Tibial artery (tissue), 4 donors: Measurements from ENCODE around the gene CCT2.

Source experiments
- DNase-seq, 2 donors: peaks; one replicate each; pipeline ENCODE4 v3.0.0-alpha.2; 2019
- H3K27ac ChIP-seq, 2 donors: fragments of 200-600 bp; sonication (generic) in 1 of 2; 1 replicate in 1 of 2; 2 replicates in 1 of 2; pipeline ENCODE4 v1.5.1; 2018 to 2019; ENCODE audit warnings: mild to moderate bottlenecking in 1 of 2
- H3K27me3 ChIP-seq, 2 donors: fragments of 200-600 bp; sonication (generic) in 1 of 2; one replicate each; pipeline versions ENCODE4 v1.5.1 to v1.6.0; 2016 to 2019
- H3K36me3 ChIP-seq, 3 donors: fragments of 200-600 bp; sonication (generic) in 2 of 3; one replicate each; pipeline ENCODE4 v1.5.1; 2016 to 2019; ENCODE audit warnings: mild to moderate bottlenecking in 2 of 3
- H3K4me1 ChIP-seq, 4 donors: fragments of 200-600 bp; sonication (generic) in 2 of 4; 1 replicate in 3 of 4; 2 replicates in 1 of 4; pipeline ENCODE4 v1.5.1; 2016 to 2019
- H3K4me3 ChIP-seq, 2 donors: fragments of 200-600 bp; sonication (generic) in 1 of 2; 1 replicate in 1 of 2; 2 replicates in 1 of 2; pipeline ENCODE4 v1.5.1; 2018 to 2019; ENCODE audit warnings: mild to moderate bottlenecking in 2 of 2
- H3K9me3 ChIP-seq, 3 donors: fragments of 200-600 bp; sonication (generic) in 1 of 3; one replicate each; pipeline ENCODE4 v1.5.1; 2016 to 2019
- intact Hi-C: fragments of 100-400 bp; cut with DNase I; formaldehyde crosslinking; loops from one replicate; pipeline ENCODE4 v1.15.0; 2023; ENCODE audit warnings: low total_unique reads
- TF ChIP-seq, protein P1 (sequence below), 2 experiments: fragments of 200-600 bp in 1 of 2; fragments of 450-650 bp in 1 of 2; IDR thresholded peaks; one replicate each; pipeline ENCODE4 v1.5.1; 2017 to 2019; ENCODE audit warnings: antibody characterized with exemption in 2 of 2, mild to moderate bottlenecking in 1 of 2, moderate library complexity in 1 of 2

The CCT2 gene

DNA sequence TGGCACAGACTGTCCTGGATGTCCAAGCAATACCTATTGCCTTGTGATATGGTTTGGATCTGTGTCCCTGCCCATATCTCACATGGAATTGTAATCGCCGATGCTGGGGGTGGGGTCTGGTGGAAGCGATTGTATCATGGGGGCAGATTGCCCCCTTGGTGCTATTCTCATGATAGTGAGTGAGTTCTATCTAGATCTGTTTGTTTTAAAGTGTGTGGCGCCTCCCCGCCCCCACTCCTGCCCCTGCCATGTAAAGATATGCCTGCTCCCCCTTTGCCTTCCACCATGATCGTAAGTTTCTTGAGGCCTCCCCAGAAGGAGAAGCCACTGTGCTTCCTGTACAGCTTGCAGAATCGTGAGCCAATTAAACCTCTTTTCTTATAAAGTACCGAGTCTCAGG, 42.2 kb downstream of the CCT2 start:
- Histone ChIP-seq H3K36me3 (no peaks in the 10 kb centered on the region), H3K27me3 (no peaks in the 10 kb centered on the region), H3K9me3 (no peaks in the 10 kb centered on the region), H3K4me1 (no peaks in the 10 kb centered on the region), H3K27ac (no peak overlapping the region), H3K4me3 (no peak overlapping the region)
- intact Hi-C loops = no loop called here
- TF ChIP-seq, protein P1, sequence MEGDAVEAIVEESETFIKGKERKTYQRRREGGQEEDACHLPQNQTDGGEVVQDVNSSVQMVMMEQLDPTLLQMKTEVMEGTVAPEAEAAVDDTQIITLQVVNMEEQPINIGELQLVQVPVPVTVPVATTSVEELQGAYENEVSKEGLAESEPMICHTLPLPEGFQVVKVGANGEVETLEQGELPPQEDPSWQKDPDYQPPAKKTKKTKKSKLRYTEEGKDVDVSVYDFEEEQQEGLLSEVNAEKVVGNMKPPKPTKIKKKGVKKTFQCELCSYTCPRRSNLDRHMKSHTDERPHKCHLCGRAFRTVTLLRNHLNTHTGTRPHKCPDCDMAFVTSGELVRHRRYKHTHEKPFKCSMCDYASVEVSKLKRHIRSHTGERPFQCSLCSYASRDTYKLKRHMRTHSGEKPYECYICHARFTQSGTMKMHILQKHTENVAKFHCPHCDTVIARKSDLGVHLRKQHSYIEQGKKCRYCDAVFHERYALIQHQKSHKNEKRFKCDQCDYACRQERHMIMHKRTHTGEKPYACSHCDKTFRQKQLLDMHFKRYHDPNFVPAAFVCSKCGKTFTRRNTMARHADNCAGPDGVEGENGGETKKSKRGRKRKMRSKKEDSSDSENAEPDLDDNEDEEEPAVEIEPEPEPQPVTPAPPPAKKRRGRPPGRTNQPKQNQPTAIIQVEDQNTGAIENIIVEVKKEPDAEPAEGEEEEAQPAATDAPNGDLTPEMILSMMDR (IDR thresholded peaks at IDR 0.05) = no peak
- DNase-seq = no peak

DNA sequence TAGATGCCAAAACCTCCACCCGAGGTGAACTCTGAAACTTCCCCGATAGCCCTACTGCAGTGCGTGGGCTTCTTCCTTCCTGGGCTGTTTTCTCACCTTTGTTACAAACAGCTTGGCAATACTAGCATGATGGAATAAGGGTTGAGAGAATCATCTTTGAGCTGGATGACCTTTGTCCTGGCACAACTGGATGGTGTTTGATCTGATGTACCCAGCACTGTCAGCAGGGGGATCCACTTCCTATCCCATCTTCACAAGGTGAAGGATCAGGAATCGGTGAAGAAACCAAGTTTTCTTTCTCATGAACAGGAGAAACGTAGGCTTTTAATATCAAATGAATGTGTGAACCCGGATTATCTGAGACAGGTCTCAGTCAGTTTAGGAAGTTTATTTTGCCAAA, 44.9 kb downstream of the CCT2 start:
- Histone ChIP-seq H3K4me3 (no peak overlapping the region), H3K9me3 (no peaks in the 10 kb centered on the region), H3K36me3 (no peaks in the 10 kb centered on the region), H3K27me3 (no peaks in the 10 kb centered on the region), H3K4me1 (no peaks in the 10 kb centered on the region), H3K27ac (no peak overlapping the region)
- intact Hi-C loops = no loop called here
- TF ChIP-seq, protein P1 (IDR thresholded peaks at IDR 0.05) = no peak
- DNase-seq = no peak

DNA sequence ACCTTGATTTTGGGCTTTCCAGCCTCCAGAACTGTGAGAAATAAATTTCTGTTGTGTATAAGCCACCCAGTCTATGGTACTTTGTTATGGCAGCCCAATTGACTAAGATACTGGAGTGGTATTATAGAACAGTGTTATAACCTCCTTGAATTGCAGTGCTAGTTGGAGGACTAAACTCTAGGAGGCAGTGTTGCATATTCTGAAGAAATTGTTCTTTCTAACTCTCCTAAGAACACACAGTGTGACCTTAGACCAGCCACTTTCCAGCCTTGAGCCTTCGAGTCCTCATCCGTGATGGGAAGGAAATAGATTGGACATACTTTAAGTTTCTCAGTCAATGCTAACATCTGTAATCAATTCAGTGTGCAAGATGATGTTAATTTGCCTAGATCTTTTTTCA, 47.8 kb downstream of the CCT2 start:
- Histone ChIP-seq H3K27me3 (no peaks in the 10 kb centered on the region), H3K4me1 (no peaks in the 10 kb centered on the region), H3K9me3 (no peaks in the 10 kb centered on the region), H3K36me3 (no peaks in the 10 kb centered on the region), H3K4me3 (no peak overlapping the region), H3K27ac (no peak overlapping the region)
- TF ChIP-seq, protein P1 (IDR thresholded peaks at IDR 0.05) = no peak
- no peak for DNase-seq
- intact Hi-C loops = no loop called here

DNA sequence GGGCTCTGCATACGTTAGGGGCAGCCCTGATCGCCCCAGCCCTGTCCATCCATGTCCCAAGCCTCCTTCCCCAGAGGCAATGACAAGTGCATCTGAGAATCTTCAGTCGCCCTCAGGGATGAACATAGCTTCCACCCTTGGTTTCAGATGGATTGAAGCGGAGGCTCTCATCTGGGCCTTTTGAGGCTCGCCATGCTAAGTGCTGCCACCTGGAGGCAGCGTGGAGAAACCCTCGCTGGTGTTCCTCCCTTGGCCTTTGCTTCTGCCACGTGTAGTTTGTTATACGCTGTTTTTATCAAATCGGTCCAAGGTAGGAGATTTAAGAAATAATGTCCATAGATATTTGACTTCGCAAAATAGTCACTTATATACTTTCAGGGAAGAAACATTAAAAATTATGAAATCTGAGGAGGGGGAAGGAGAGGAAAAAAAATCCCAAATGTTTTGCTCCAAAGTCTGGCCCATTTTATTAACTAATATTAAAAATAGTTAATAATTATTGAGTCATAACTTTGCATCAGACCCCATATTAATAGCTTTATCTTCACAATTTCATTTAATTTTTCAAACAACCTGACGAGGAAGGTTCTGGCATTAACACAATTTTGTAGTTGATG, 54.2 kb downstream of the CCT2 start:
- TF ChIP-seq, protein P1 (IDR thresholded peaks at IDR 0.05) = peak; percentile 62 to 73
- intact Hi-C loops = loop anchor here (10.0 kb wide), 1 partner anchor 285 kb away; the partner anchor contains the start of gene YEATS4
- H3K27me3 ChIP-seq = no peaks in the 10 kb centered on the region

DNA sequence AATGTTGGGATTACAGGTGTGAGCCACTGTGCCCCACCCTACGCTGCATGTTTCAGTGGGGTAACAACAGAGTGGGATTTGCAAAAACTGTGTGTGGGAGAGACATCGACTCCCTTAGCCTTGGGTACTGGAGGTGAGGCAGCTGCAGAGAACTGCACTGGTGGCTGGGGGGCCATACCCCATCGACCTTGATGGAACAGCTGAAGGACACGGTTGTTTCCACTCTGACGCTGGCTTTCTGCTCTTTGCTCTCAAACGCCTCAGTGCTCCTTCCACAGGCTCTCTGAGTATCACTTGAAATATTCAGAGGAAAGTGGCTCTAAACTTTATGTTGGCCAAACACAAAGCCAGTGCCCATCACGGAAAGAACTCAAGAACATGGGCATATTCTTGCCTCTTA, 56.3 kb downstream of the CCT2 start:
- no peaks in the 10 kb centered on the region for H3K9me3 ChIP-seq
- no peak overlapping the region for H3K27ac ChIP-seq
- no peak overlapping the region for H3K4me3 ChIP-seq
- no peaks in the 10 kb centered on the region for H3K36me3 ChIP-seq
- H3K27me3 ChIP-seq = no peaks in the 10 kb centered on the region
- H3K4me1 ChIP-seq = no peaks in the 10 kb centered on the region
- DNase-seq = no peak
- TF ChIP-seq, protein P1 (IDR thresholded peaks at IDR 0.05) = no peak
- intact Hi-C loops = loop anchor here (10.0 kb wide), 1 partner anchor 287 kb away; the partner anchor contains the start of gene YEATS4

More for the DNA sequence above, 54.2 kb downstream of the CCT2 start:
- Histone ChIP-seq H3K4me1 (no peaks in the 10 kb centered on the region), H3K4me3 (no peak overlapping the region), H3K9me3 (no peaks in the 10 kb centered on the region), H3K27ac (no peak overlapping the region), H3K36me3 (no peaks in the 10 kb centered on the region)
- peak; percentile 42 to 71 for DNase-seq
